Muscle of leg (tissue), 11 donors: ENCODE measurements around the gene TPSD1. TPM values are rescaled to one million over a fixed set of nuclear protein-coding genes. Genes with fewer than 3 reads are reported as not detected.

Experiments
- DNase-seq: peaks from one replicate; pipeline ENCODE4 v3.0.0; 2013
- H3K27ac ChIP-seq: one replicate; pipeline ENCODE4 v1.5.1; 2013; ENCODE audit warnings: mild to moderate bottlenecking, low read length, control low read depth
- H3K27me3 ChIP-seq: one replicate; pipeline ENCODE4 v1.6.1; 2013; ENCODE audit warnings: low read length; ENCODE audit not compliant: control insufficient read depth, insufficient read depth
- H3K36me3 ChIP-seq: one replicate; pipeline ENCODE4 v1.6.1; 2013; ENCODE audit warnings: low read length; ENCODE audit not compliant: control insufficient read depth, insufficient read depth
- H3K4me1 ChIP-seq: one replicate; pipeline ENCODE4 v1.6.1; 2013; ENCODE audit warnings: low read length; ENCODE audit not compliant: control insufficient read depth, insufficient read depth
- H3K4me3 ChIP-seq: one replicate; pipeline ENCODE4 v1.5.1; 2013; ENCODE audit warnings: low read length, control low read depth
- H3K9me3 ChIP-seq: replicated peaks from 2 replicates; pipeline ENCODE4 v1.6.1; 2013; ENCODE audit warnings: low read depth, low read length; ENCODE audit not compliant: control insufficient read depth
- WGBS: methylation state at CpG from one replicate; pipeline ENCODE4 v1.1.5; 2013; ENCODE audit warnings: missing lambda C conversion rate; ENCODE audit not compliant: insufficient coverage; 5-methylcytosine and 5-hydroxymethylcytosine counted together
- polyA plus RNA-seq, 8 donors: library from polyadenylated mRNA; unstranded; fragments of 120-200 nt; gene quantifications; one replicate each; pipeline versions ENCODE4 v1.2.1 to v1.2.3, GENCODE V29; 2013; ENCODE audit warnings: inconsistent platforms in 1 of 8, low replicate concordance in 1 of 8; ENCODE audit not compliant: insufficient read length in 8 of 8, insufficient read depth in 1 of 8
- total RNA-seq: library from RNA; stranded (reverse); fragments of 120-200 nt; gene quantifications from one replicate; pipeline ENCODE4 v1.2.4, GENCODE V29; 2013

TPSD1 gene
- total and polyA plus RNA-seq, 9 donors = 0.14 to 0.34 (median 0.30) TPM; not detected in 6

DNA sequence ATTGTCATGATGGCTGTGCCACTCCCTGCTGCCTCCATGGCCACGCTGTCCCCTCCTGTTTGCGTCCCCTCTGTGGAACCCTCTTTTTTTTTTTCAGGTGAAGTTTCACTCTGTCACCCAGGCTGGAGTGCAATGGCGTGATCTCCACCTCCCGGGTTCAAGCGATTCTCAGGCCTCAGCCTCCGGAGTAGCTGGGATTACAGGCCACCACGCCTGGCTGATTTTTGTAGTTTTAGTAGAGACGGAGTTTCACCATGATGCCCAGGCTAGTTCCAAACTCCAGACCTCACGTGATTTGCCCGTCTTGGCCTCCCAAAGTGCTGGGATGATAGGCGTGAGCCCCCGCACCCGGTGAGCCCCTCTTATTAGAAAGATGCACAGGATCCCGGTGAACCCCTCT lies 42.5 kb downstream of the TPSD1 start:
- Histone ChIP-seq H3K27me3 (peaks cover 66% of the 10 kb centered on the region), H3K9me3 (no peaks in the 10 kb centered on the region), H3K4me1 (peaks cover 6% of the 10 kb centered on the region), H3K27ac (no peak overlapping the region), H3K36me3 (no peaks in the 10 kb centered on the region), H3K4me3 (no peak overlapping the region)
- WGBS = 87% methylated on average over 13 of the region's 14 CpGs
- DNase-seq = no peak

DNA sequence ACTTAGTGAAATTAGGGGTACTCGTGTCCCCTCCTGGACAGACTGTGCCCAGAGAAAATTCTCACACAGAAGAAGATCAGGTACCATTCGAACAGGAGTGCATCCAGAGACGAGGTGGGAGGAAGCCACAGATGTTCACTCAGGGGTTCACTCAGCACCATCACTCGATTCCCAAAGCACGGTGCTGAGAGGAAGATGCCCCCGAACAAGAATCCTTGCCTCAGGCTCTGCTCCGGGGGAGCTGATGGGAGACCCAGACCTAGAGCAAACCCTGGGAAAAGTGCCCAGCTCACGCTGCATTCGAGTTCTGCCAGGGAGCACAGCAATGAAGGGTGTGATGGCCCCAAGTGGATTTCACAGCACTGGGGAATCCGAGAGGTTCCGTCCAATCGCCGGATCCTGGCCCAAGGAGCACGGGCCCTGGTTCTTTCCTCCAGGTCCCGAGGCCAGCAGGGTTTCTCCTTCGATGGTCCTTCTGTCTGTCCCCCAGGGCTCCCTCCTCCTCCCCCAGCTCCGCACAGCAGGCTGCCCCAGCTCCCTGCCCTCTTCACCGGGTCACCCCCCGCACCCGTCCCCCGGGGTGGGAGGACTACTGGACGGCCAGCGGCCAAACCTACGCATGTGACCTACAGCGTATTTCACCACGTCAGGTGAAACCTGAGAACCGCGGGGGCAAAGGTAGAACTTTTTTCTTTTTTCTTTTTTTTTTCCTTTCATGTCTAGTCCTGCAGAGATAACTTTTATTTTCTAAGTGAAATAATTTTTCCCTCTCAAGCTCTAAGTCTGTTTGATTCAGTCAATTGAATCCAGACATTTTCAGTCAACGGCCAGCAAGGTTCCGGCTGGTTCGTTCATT lies 43.4 kb downstream of the TPSD1 start:
- H3K9me3 ChIP-seq = no peaks in the 10 kb centered on the region
- no peak overlapping the region for H3K27ac ChIP-seq
- H3K4me3 ChIP-seq = no peak overlapping the region
- 77% methylated on average over 20 of the region's 31 CpGs for WGBS
- peaks cover 66% of the 10 kb centered on the region for H3K27me3 ChIP-seq
- no peak for DNase-seq
- H3K36me3 ChIP-seq = no peaks in the 10 kb centered on the region
- H3K4me1 ChIP-seq = peaks cover 6% of the 10 kb centered on the region

DNA sequence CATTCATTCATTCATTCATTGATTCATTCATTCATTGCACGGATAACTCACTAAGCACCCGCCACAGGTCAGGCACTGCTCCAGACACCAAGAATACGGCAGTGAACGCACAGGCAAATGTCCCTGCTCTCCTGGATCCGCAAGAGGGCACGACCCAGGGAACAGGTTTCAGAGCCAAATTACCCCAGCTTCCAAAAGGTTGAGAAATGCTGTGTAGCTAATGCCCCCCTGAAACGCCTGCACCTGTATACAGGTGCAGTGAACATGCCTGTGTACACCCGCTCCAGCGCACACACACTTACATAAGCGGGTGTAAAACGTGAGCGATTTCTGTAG lies 44.0 kb downstream of the TPSD1 start:
- WGBS = 59% methylated on average over 6 of the region's 12 CpGs
- Histone ChIP-seq H3K36me3 (no peaks in the 10 kb centered on the region), H3K9me3 (no peaks in the 10 kb centered on the region), H3K27ac (no peak overlapping the region), H3K4me1 (peaks cover 6% of the 10 kb centered on the region), H3K4me3 (no peak overlapping the region), H3K27me3 (peaks cover 61% of the 10 kb centered on the region)
- no peak for DNase-seq

DNA sequence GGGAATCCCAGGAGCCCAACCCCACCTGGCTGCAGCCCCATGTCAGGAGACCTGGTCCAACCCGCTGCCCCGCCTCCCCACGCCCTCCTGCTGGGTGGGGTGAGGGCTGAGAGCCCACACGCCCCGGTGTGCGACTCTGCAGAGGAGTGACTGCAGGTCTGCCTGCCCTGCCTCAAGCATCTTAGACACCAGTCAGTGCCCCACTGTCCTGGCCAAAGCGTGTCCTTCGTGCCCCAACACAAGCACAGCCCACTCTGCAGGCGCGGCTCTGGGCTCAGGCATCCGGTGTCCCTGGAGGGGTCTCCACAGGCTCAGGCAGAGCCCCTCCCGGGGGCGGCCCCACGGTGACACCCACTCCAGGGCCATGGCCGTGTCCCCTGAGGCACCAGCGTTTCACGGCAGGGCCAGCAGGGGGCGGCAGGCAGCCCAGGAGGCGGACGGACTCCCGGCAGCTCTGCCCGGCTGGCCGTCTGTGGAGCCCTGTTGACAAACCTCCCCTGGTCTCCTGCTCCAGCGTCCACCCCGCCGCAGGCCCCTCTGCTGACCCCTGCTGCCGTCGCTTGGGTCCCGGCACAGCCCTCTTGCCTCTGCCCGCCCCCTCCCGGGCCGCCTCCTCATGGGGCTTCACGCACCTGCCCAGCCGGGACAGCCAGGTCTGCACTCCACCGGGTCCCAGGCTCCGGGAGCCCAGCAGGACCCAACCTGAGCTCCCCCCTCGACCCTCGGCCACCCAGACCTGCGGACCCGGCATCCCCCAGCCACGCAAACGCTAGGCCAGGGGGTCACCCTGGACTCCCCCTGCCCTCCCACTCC lies 45.0 kb downstream of the TPSD1 start:
- H3K27me3 ChIP-seq = peaks cover 60% of the 10 kb centered on the region
- no peaks in the 10 kb centered on the region for H3K36me3 ChIP-seq
- WGBS = 9% methylated on average over 41 of the region's 42 CpGs
- H3K4me3 ChIP-seq = no peak overlapping the region
- H3K27ac ChIP-seq = no peak overlapping the region
- DNase-seq = no peak
- H3K4me1 ChIP-seq = peaks cover 6% of the 10 kb centered on the region
- H3K9me3 ChIP-seq = no peaks in the 10 kb centered on the region

DNA sequence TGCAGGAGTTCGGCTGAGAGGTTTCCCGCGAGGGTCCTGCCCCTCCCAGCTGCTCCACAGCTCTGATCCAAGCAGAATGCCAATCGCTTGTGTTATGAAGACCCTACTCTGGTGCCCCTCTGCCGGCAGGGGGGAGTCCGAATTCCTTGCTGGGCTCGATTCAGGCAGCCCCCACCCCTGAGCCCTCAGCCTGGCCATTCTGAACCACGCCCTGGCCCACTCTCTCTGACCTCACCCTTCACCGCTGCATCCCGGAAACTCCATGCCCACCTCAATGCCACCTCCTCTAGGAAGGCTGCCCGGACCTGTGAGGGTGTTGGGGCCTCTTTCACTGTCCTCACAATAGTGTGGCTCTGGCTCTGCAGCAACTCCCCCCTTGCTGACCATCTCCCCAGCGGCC lies 45.7 kb downstream of the TPSD1 start:
- H3K4me1 ChIP-seq = peaks cover 6% of the 10 kb centered on the region
- H3K36me3 ChIP-seq = no peaks in the 10 kb centered on the region
- H3K9me3 ChIP-seq = no peaks in the 10 kb centered on the region
- no peak overlapping the region for H3K27ac ChIP-seq
- peaks cover 58% of the 10 kb centered on the region for H3K27me3 ChIP-seq
- no peak overlapping the region for H3K4me3 ChIP-seq
- 72% methylated on average over 11 of the region's 12 CpGs for WGBS
- DNase-seq = no peak

DNA sequence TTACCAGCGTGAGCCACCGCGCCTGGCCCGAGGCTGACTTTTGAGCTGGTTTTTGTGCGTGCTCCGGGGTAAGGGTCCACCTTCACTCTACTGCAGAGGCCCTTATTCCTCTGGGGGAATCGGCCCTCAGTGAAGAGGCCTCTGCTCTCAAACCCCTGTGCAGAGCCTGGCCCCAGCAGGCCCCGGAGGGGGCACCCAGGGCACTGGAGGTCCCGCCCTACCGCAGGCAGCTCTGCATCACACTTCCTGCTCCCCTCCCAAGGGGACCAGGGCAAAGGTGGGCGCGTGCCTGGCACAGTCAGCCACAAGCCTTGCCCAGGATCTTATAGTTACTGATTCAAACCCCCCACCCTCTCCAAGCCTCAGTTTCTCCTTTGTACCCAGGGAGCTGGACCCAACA lies 50.0 kb downstream of the TPSD1 start:
- Histone ChIP-seq H3K27me3 (peaks cover 30% of the 10 kb centered on the region), H3K4me3 (no peak overlapping the region), H3K4me1 (peaks cover 11% of the 10 kb centered on the region), H3K36me3 (no peaks in the 10 kb centered on the region), H3K9me3 (no peaks in the 10 kb centered on the region), H3K27ac (no peak overlapping the region)
- WGBS = 68% methylated on average over 12 of the region's 12 CpGs
- DNase-seq = no peak

DNA sequence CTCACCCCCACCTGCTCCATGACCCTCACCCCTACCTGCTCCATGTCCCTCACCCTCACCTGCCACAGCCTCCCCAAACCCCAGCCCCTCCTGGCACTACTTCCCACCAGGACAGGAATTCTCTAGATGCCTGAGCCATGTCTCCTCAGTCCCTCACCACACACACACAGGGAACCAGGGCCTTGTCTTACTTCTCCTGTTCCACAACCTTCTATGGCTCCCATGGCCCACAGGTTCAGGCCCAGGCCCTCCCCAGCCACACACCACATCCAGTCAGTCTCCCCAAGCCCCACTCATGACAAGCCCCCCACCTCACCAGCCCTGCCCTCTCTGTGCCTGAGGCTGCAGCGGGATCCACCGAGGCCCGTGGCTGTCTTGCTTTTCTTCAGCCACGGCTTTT lies 50.5 kb downstream of the TPSD1 start:
- Histone ChIP-seq H3K9me3 (no peaks in the 10 kb centered on the region), H3K4me3 (no peak overlapping the region), H3K4me1 (peaks cover 13% of the 10 kb centered on the region), H3K27ac (no peak overlapping the region), H3K36me3 (no peaks in the 10 kb centered on the region), H3K27me3 (peaks cover 25% of the 10 kb centered on the region)
- no peak for DNase-seq
- 67% methylated on average over 4 of the region's 4 CpGs for WGBS

DNA sequence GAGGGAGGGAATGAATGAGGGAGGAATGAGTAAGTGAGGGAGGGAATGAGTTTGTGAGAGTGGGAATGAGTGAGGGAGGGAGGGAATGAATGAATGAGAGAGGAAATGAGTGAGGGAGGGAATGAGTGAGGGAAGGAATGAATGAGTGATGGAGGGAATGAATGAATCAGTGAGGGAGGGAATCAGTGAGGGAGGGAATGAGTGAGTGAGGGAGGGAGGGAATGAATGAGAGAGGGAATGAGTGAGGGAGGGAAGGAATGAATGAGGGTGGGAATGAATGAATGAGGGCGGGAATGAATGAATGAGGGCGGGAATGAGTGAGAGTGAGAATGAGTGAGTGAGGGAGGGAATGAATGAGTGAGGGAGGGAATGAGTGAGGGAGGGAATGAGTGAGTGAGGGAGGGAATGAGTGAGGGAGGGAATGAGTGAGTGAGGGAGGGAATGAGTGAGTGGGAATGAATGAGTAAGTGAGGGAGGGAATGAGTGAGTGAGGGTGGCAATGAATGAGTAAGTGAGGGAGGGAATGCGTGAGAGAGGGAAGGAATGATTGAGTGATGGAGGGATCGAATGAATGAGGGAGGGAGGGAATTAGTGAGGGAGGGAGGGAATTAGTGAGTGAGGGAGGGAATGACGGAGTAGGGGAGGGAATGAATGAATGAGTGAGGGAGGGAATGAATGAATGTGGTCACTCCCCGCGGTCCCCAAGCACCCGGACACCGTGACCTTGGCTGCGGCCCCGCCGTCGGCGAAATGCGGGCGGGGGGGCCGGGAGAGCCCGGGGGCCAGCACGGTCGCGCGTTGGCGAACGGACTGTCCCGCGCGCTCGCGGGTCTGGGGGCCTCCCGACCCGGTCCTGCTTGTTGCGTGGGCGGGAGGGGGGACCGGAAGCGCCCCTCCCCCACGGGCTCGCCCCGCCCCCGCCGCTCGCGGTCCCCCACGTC lies 52.4 kb downstream of the TPSD1 start:
- H3K27me3 ChIP-seq = peaks cover 10% of the 10 kb centered on the region
- no peak for DNase-seq
- H3K4me3 ChIP-seq = peak overlapping the region; percentile 33
- peak overlapping the region; percentile 99 for H3K27ac ChIP-seq
- no peaks in the 10 kb centered on the region for H3K9me3 ChIP-seq
- 6% methylated on average over 33 of the region's 43 CpGs for WGBS
- peaks cover 10% of the 10 kb centered on the region for H3K36me3 ChIP-seq
- peaks cover 31% of the 10 kb centered on the region for H3K4me1 ChIP-seq
